ENCODE data around the gene GFAP. TPM values are rescaled to one million over a fixed set of nuclear protein-coding genes. Genes with fewer than 3 reads are reported as not detected.
"Not testable (repeated sequence)": the region's sequence is repeated elsewhere in the genome, so short reads cannot be mapped to it uniquely, and the experiment has no call there.

GFAP gene
- total RNA-seq, 1 experiment from 2014 or later = 1.2 TPM

DNA sequence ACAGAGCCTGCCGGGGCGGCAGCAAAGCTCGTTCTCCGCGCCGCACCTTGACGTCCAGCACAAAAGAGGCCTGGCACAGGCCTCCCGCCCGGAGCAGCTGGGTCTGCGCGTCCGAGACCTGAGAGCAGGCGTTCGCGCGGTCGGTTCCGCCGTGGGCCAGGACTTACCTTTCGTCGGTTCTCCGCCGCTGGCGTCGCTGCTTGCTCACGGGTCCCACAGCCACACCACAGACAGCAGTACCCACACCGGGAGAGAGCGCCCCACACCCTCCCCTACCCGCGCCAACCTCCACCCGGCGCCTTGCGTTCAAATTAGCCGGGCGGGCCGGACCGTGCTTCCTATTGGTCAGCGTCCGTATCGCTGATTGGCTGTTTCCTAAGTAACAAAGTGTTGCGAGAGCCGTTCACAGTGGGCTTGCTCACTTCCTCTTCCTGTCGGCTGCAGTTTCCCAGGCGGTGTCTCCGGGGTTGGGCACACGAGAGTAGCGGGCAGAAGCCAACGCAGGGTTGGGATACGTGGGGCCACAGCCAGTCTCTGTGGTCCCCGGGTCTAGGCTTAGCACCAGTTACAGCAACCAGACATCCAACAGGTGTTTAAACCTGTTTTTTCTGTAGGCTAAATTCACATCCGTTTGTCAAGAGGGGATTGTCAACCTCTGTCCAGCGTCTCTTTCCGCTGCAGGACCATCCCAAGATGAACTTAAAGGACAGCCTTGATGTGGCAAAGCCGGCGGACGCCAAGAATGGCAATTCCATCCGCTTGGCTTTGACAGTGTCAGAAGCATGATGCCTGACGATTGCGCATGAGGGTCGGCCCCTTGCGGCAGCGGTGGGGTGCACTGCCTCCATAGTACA lies 32.4 kb upstream of the GFAP start, which contains the start of gene KIF18B:
TSS of gene KIF18B (minus strand) at position 313 of the 854 bp plus-strand sequence. CDS start 11,429 bp downstream, outside the sequence.
- no peak within 1 kb of the TSS for H2AK5ac ChIP-seq (ENCODE audit: insufficient read length, low read length)
- H3K18ac ChIP-seq (ENCODE audit: insufficient read length, low read depth, low read length) = peak within 1 kb of the TSS; percentile 88
- H3K23me2 ChIP-seq (ENCODE audit: insufficient read length, low read depth, low read length, poor library complexity, severe bottlenecking) = peaks cover 5% of the 10 kb centered on the region
- H2AFZ ChIP-seq (ENCODE audit: low read length) = no peak within 1 kb of the TSS
- H3K27ac ChIP-seq (ENCODE audit: insufficient read length, low read depth, low read length) = no peak within 1 kb of the TSS
- no CpG with 5 or more reads among the region's 62 CpGs for WGBS (ENCODE audit: extremely low coverage, insufficient read length, low lambda C conversion rate)
- H3K23ac ChIP-seq (ENCODE audit: insufficient read length, low read depth, low read length) = no peak within 1 kb of the TSS
- H3K27me3 ChIP-seq (ENCODE audit: insufficient read depth, low read length) = no peaks in the 10 kb centered on the region
- H3K4me1 ChIP-seq (ENCODE audit: insufficient read depth, low read length) = no peaks in the 10 kb centered on the region; the same call in 1 of the 2 replicates
- H2BK12ac ChIP-seq (ENCODE audit: insufficient read length, low read depth, low read length) = no peak within 1 kb of the TSS
- H4K8ac ChIP-seq (replicated peaks; ENCODE audit: insufficient read length, low read depth, low read length) = no peak within 1 kb of the TSS
- TF ChIP-seq, protein P1, sequence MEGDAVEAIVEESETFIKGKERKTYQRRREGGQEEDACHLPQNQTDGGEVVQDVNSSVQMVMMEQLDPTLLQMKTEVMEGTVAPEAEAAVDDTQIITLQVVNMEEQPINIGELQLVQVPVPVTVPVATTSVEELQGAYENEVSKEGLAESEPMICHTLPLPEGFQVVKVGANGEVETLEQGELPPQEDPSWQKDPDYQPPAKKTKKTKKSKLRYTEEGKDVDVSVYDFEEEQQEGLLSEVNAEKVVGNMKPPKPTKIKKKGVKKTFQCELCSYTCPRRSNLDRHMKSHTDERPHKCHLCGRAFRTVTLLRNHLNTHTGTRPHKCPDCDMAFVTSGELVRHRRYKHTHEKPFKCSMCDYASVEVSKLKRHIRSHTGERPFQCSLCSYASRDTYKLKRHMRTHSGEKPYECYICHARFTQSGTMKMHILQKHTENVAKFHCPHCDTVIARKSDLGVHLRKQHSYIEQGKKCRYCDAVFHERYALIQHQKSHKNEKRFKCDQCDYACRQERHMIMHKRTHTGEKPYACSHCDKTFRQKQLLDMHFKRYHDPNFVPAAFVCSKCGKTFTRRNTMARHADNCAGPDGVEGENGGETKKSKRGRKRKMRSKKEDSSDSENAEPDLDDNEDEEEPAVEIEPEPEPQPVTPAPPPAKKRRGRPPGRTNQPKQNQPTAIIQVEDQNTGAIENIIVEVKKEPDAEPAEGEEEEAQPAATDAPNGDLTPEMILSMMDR (conservative IDR thresholded peaks at IDR 0.05) = peak; percentile 6; the same call in 1 of the 3 replicates
- no peak within 1 kb of the TSS for H3K56ac ChIP-seq (ENCODE audit: insufficient read length, low read depth, low read length)
- H2BK5ac ChIP-seq (ENCODE audit: insufficient read length, low read length) = no peak within 1 kb of the TSS
- peak; percentile 98 for DNase-seq
- H2BK15ac ChIP-seq (ENCODE audit: low read depth, low read length) = no peak within 1 kb of the TSS
- peak within 1 kb of the TSS in 2 of 3 experiments; percentile 95; a peak in 5 of 7 replicates for H3K27ac Mint-ChIP-seq
- H3T11ph ChIP-seq (ENCODE audit: low read length) = no peak within 1 kb of the TSS
- peaks cover 0 to 5% of the 10 kb centered on the region in 2 experiments; a peak in 1 of 5 replicates for H3K9me3 Mint-ChIP-seq
- peak within 1 kb of the TSS; percentile 82 for H3K9ac ChIP-seq (ENCODE audit: extremely low read depth, insufficient read length, low read length)
- peaks cover 1% of the 10 kb centered on the region; the same call in 1 of the 2 replicates for H3K27me3 Mint-ChIP-seq (ENCODE audit: low read depth)
- no peak within 1 kb of the TSS for H2BK20ac ChIP-seq (ENCODE audit: low read depth, low read length, poor library complexity, severe bottlenecking)
- no peak within 1 kb of the TSS for H2BK120ac ChIP-seq (ENCODE audit: low read depth, low read length, poor library complexity, severe bottlenecking)
- no peak within 1 kb of the TSS; the same call in 1 of the 2 replicates for H3K4ac ChIP-seq (ENCODE audit: low read depth, low read length)
- peak within 1 kb of the TSS; percentile 88 for H3K14ac ChIP-seq (ENCODE audit: insufficient read depth, low read length)
- peak within 1 kb of the TSS; percentile 75 for H3K4me2 ChIP-seq (ENCODE audit: insufficient read depth, insufficient read length, low read length)
- H4K20me1 ChIP-seq (ENCODE audit: control insufficient read depth, insufficient read depth, insufficient read length) = no peaks in the 10 kb centered on the region
- peaks cover 11 to 14% of the 10 kb centered on the region in 2 experiments for H3K4me1 Mint-ChIP-seq
- no peaks in the 10 kb centered on the region for H3K79me1 ChIP-seq (ENCODE audit: insufficient read depth, low read depth, low read length, poor library complexity, severe bottlenecking)
- H3K36me3 Mint-ChIP-seq (ENCODE audit: insufficient read depth in 1 of 3, low read depth in 3 of 3) = peaks cover 10 to 31% (median 21%) of the 10 kb centered on the region in 3 experiments
- H3K4me3 Mint-ChIP-seq = peak within 1 kb of the TSS; percentile 93 to 97
- peaks cover 10% of the 10 kb centered on the region; the same call in 1 of the 2 replicates for H3K79me2 ChIP-seq (ENCODE audit: insufficient read depth, low read length)
- no peaks in the 10 kb centered on the region for H3K9me3 ChIP-seq (ENCODE audit: control insufficient read depth, low read depth, low read length)
- no peak within 1 kb of the TSS for H4K91ac ChIP-seq (ENCODE audit: insufficient read length, low read depth, low read length)
- no peak within 1 kb of the TSS for H4K5ac ChIP-seq (ENCODE audit: insufficient read length, low read depth, low read length)

DNA sequence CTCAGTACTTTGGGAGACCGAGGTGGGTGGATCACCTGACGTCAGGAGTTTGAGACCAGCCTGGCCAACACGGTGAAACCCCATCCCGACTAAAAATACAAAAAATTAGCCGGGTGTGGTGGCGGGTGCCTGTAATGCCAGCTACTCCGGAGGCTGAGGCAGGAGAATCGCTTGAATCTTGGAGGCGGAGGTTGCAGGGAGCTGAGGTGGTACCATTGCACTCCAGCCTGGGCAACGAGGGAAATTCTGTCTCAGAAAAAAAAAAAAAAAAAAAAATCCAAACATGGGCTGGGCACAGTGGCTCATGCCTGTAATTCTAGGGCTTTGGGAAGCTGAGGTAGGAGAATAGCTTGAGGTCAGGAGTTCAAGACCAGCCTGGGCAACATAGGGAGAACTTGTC lies 30.4 kb upstream of the GFAP start:
- not testable (repeated sequence) for H3K27ac ChIP-seq (ENCODE audit: insufficient read length, low read depth, low read length); H2BK12ac ChIP-seq (ENCODE audit: insufficient read length, low read depth, low read length); H3K27me3 ChIP-seq (ENCODE audit: insufficient read depth, low read length); H2BK120ac ChIP-seq (ENCODE audit: low read depth, low read length, poor library complexity, severe bottlenecking); H3K4ac ChIP-seq (ENCODE audit: low read depth, low read length); H3K9ac ChIP-seq (ENCODE audit: extremely low read depth, insufficient read length, low read length); H3K23ac ChIP-seq (ENCODE audit: insufficient read length, low read depth, low read length); H2BK5ac ChIP-seq (ENCODE audit: insufficient read length, low read length); H3K9me3 Mint-ChIP-seq; H3K56ac ChIP-seq (ENCODE audit: insufficient read length, low read depth, low read length); H3K4me2 ChIP-seq (ENCODE audit: insufficient read depth, insufficient read length, low read length); H3K27ac Mint-ChIP-seq; H3K79me1 ChIP-seq (ENCODE audit: insufficient read depth, low read depth, low read length, poor library complexity, severe bottlenecking); H4K20me1 ChIP-seq (ENCODE audit: control insufficient read depth, insufficient read depth, insufficient read length); DNase-seq; H4K8ac ChIP-seq (replicated peaks; ENCODE audit: insufficient read length, low read depth, low read length); H3K9me3 ChIP-seq (ENCODE audit: control insufficient read depth, low read depth, low read length); H3K14ac ChIP-seq (ENCODE audit: insufficient read depth, low read length); H2AK5ac ChIP-seq (ENCODE audit: insufficient read length, low read length); H4K91ac ChIP-seq (ENCODE audit: insufficient read length, low read depth, low read length); H3K23me2 ChIP-seq (ENCODE audit: insufficient read length, low read depth, low read length, poor library complexity, severe bottlenecking); H4K5ac ChIP-seq (ENCODE audit: insufficient read length, low read depth, low read length); H2BK15ac ChIP-seq (ENCODE audit: low read depth, low read length); H3K18ac ChIP-seq (ENCODE audit: insufficient read length, low read depth, low read length); H2BK20ac ChIP-seq (ENCODE audit: low read depth, low read length, poor library complexity, severe bottlenecking); H3K27me3 Mint-ChIP-seq (ENCODE audit: low read depth); H3T11ph ChIP-seq (ENCODE audit: low read length); H3K4me1 ChIP-seq (ENCODE audit: insufficient read depth, low read length); H2AFZ ChIP-seq (ENCODE audit: low read length)
- Mint-ChIP-seq H3K4me3 (peak overlapping the region; percentile 93 to 97), H3K36me3 (ENCODE audit: insufficient read depth in 1 of 3, low read depth in 3 of 3) (peaks cover 13 to 37% (median 24%) of the 10 kb centered on the region in 3 experiments), H3K4me1 (peaks cover 22 to 25% of the 10 kb centered on the region in 2 experiments)
- no CpG with 5 or more reads among the region's 10 CpGs for WGBS (ENCODE audit: extremely low coverage, insufficient read length, low lambda C conversion rate)
- H3K79me2 ChIP-seq (ENCODE audit: insufficient read depth, low read length) = peaks cover 16% of the 10 kb centered on the region; the same call in 1 of the 2 replicates
